Measurements from ENCODE around the gene BLCAP.

The BLCAP gene

DNA sequence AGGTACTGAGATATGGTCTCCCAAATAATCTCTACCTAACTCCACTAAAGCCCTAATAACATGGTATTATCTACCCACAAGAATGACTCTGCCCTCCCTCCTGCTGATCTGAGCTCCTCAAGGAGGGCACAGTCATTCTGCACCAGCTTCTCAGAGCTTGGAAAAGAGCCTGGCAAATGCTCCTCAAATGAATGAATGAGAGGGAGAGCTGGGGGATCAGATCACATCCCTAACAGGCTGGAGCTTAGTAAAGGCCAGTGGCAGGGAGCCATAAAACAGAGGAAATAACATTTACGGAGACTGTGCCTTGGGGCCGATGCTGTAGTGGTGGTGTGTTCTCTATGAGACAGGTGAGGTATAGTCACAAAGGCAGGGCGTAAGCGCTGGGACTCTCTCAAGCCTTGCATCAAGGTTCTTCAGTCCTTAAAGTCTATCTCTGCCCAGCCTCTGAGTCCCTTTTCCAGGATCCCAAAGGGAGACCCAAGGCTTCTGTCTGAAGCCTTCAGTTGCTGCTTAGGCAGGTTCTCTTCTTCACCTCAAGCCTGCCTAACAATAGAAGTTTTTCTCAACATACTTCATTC lies 13.8 kb downstream of the BLCAP start:
- H3K4me3 ChIP-seq (ENCODE audit: low read length in 2 of 2), result no peak overlapping the region
- no peak overlapping the region for H3K27ac ChIP-seq (ENCODE audit: low read length)
- H3K9ac ChIP-seq (ENCODE audit: low read length in 2 of 2), result no peak overlapping the region
- H3K4me1 ChIP-seq (ENCODE audit: control insufficient read depth, insufficient read depth, low read length), result peaks cover 39% of the 10 kb centered on the region
- H3K27me3 ChIP-seq (ENCODE audit: control insufficient read depth in 1 of 2, insufficient read depth in 2 of 2, low read length in 2 of 2), result no peaks in the 10 kb centered on the region
- H3K36me3 ChIP-seq (ENCODE audit: control insufficient read depth in 2 of 2, insufficient read depth in 2 of 2, low read length in 2 of 2), result peaks cover 30 to 43% of the 10 kb centered on the region in 2 donors
- no peaks in the 10 kb centered on the region for H3K9me3 ChIP-seq (ENCODE audit: control insufficient read depth in 2 of 2, low read length in 2 of 2)

DNA sequence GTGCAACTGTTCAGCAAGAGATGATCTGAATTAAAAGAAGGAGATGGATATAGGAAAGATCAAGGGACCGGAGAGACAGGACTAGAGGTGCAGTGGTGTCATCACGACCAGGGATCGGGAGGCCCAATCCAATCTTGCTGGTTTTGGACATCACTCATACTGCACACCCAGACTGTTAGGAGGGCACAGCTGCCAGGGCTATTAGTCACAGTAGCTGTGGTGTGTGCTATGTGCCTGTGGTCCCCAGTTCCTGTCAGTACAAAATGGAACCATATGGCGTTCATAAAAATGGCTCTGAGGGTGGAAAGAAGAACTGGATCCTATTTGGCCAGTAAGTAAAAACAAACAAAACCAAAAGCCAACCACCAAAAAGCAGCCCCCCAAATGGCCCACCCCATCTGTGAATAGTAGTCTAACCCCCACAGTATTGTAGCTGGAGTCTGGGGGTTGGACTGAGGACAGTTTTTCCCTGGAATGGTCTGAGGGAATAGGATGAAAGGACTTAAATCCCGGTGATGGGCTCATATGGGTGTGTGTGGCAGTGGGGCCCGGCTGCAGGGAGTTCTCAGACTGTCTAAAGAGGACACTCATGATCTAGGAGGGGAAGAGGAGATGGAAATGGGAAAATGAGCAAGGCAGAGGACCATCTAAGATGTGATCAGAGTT lies 15.9 kb downstream of the BLCAP start:
- peaks cover 22% of the 10 kb centered on the region for H3K4me1 ChIP-seq (ENCODE audit: control insufficient read depth, insufficient read depth, low read length)
- H3K36me3 ChIP-seq (ENCODE audit: control insufficient read depth in 2 of 2, insufficient read depth in 2 of 2, low read length in 2 of 2), result peaks cover 34 to 38% of the 10 kb centered on the region in 2 donors
- H3K27ac ChIP-seq (ENCODE audit: low read length), result no peak overlapping the region
- no peaks in the 10 kb centered on the region for H3K27me3 ChIP-seq (ENCODE audit: control insufficient read depth in 1 of 2, insufficient read depth in 2 of 2, low read length in 2 of 2)
- no peaks in the 10 kb centered on the region for H3K9me3 ChIP-seq (ENCODE audit: control insufficient read depth in 2 of 2, low read length in 2 of 2)
- H3K4me3 ChIP-seq (ENCODE audit: low read length in 2 of 2), result no peak overlapping the region
- H3K9ac ChIP-seq (ENCODE audit: low read length in 2 of 2), result no peak overlapping the region

DNA sequence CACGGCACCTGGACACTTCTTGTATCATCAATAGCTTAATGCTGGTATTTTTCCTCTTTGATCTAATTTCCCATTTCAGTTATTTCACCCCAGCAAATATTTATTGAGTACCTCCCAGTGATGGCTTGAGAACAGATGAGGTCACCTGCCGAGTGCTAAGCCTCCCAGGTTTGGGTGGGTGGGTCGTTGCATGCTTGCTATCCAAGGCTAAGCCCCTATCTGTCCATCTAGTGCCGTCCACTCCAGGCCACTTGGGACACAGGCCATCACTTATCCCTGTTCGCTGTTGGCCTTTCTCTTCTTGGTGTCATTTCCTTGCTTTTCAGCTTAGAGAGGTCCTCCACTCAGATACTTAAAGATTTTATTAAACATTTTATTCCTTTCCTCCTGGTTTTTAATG lies 17.4 kb downstream of the BLCAP start:
- Histone ChIP-seq H3K4me3 (ENCODE audit: low read length in 2 of 2) (no peak overlapping the region), H3K4me1 (ENCODE audit: control insufficient read depth, insufficient read depth, low read length) (peaks cover 10% of the 10 kb centered on the region), H3K27me3 (ENCODE audit: control insufficient read depth in 1 of 2, insufficient read depth in 2 of 2, low read length in 2 of 2) (no peaks in the 10 kb centered on the region), H3K27ac (ENCODE audit: low read length) (no peak overlapping the region), H3K36me3 (ENCODE audit: control insufficient read depth in 2 of 2, insufficient read depth in 2 of 2, low read length in 2 of 2) (peaks cover 34 to 35% of the 10 kb centered on the region in 2 donors), H3K9me3 (ENCODE audit: control insufficient read depth in 2 of 2, low read length in 2 of 2) (no peaks in the 10 kb centered on the region), H3K9ac (ENCODE audit: low read length in 2 of 2) (no peak overlapping the region)

DNA sequence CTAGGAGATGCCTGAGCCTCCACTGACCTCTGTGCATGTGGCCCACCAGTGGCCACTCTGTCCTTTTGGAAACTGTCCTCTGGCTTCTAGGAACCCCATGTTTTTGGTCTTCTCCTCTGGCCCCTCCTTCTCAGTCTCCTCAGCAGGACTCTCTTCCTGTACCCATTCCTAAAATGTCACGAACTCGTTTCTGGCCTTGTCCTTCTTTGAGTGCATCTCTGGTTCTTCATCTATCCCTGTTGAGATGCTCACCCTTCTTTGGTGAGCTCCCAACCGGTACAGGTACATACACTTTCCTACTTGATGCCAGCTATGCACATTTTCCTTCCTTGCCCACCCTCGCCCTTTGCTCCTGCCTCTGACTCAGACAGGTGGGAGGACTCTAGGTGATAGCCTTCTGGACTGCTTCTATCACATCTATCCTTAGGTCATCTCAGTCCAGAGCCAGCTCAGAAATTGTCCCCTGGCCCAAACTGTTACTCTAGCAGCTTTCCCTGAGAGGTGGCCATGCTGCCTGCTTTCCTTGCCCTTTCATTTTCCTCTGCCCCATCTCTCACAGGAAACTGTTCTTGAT lies 21.4 kb downstream of the BLCAP start:
- Histone ChIP-seq H3K4me1 (ENCODE audit: control insufficient read depth, insufficient read depth, low read length) (peaks cover 3% of the 10 kb centered on the region), H3K9me3 (ENCODE audit: control insufficient read depth in 2 of 2, low read length in 2 of 2) (no peaks in the 10 kb centered on the region), H3K36me3 (ENCODE audit: control insufficient read depth in 2 of 2, insufficient read depth in 2 of 2, low read length in 2 of 2) (peaks cover 7 to 17% of the 10 kb centered on the region in 2 donors), H3K27ac (ENCODE audit: low read length) (no peak overlapping the region), H3K27me3 (ENCODE audit: control insufficient read depth in 1 of 2, insufficient read depth in 2 of 2, low read length in 2 of 2) (no peaks in the 10 kb centered on the region), H3K9ac (ENCODE audit: low read length in 2 of 2) (no peak overlapping the region), H3K4me3 (ENCODE audit: low read length in 2 of 2) (no peak overlapping the region)

DNA sequence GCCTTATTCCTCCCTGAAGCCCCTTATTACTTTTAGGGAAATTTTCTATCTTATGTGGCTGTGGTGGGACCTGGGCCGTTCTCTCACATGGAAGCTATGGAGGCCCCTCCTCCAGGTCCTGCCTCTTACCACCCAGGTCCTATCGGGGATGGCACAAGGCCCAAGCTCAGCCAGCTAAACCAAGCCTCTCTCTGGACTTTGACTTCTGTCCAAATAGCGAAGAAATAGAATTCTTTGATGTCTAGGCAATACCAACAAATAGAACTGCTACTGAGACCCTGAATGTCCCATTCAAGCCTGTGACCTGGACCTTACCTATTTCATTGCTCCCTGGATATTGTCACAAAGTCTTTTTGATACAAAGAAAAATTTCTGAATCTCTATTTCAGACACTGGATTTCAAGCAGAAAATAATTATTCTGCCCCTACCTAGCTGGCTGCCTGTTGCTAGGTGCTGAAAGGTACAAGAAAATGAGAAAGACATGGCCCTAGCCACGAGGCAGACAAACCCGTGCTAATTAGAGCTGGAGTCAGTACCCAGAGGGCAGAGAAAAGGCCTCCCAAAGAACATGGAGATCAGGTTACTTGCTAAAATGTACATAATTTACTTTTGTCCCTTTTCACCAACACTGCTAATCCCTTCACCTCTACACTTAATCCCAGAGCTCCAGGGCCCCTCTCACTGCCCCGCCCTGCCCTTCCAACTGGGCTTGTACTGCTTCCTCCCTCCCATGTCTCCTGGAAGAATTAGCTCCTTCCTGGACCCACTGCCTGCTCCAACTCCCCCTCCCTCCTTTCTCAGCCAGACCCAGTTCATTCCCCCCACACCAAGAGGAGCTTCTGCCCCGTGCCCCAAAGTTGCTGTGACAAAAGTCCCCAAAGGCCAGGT lies 22.2 kb downstream of the BLCAP start:
- Histone ChIP-seq H3K27me3 (ENCODE audit: control insufficient read depth in 1 of 2, insufficient read depth in 2 of 2, low read length in 2 of 2) (no peaks in the 10 kb centered on the region), H3K27ac (ENCODE audit: low read length) (no peak overlapping the region), H3K4me1 (ENCODE audit: control insufficient read depth, insufficient read depth, low read length) (peaks cover 3% of the 10 kb centered on the region), H3K36me3 (ENCODE audit: control insufficient read depth in 2 of 2, insufficient read depth in 2 of 2, low read length in 2 of 2) (peaks cover 7 to 11% of the 10 kb centered on the region in 2 donors), H3K9ac (ENCODE audit: low read length in 2 of 2) (no peak overlapping the region), H3K9me3 (ENCODE audit: control insufficient read depth in 2 of 2, low read length in 2 of 2) (no peaks in the 10 kb centered on the region), H3K4me3 (ENCODE audit: low read length in 2 of 2) (no peak overlapping the region)

DNA sequence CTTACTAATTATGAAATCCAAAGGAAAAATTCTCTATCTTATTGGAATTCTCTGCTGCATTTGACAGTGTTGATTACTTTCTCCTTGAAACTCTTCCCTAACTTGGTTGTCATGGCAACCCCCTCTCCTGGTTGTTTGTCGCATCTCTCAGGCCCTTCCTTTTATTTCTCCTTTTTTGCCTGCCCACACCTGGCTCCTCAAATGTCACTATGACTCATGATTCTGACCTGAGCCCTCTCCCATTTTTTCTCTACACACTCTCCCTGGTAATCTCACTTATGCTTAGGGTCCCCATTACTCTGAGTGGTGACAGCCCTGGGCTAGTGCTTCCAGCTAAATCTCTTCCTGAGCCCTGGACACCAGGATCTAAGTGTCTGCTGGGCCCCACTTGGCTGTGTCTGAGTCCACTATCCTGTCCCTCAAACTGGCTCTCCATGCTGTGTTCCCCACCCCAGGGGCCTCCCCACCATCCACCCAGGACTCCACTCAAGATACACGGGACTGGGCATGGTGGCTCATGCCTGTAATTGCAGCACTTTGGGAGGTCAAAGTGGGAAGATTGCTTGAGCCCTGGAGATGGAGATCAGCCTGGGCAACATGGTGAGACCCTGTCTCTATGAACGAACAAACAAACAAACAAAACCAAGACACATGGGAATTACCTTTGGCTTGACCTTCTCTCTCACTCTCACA lies 23.1 kb downstream of the BLCAP start:
- Histone ChIP-seq H3K36me3 (ENCODE audit: control insufficient read depth in 2 of 2, insufficient read depth in 2 of 2, low read length in 2 of 2) (peaks cover 7 to 9% of the 10 kb centered on the region in 2 donors), H3K9me3 (ENCODE audit: control insufficient read depth in 2 of 2, low read length in 2 of 2) (no peaks in the 10 kb centered on the region), H3K27me3 (ENCODE audit: control insufficient read depth in 1 of 2, insufficient read depth in 2 of 2, low read length in 2 of 2) (no peaks in the 10 kb centered on the region), H3K4me3 (ENCODE audit: low read length in 2 of 2) (no peak overlapping the region), H3K9ac (ENCODE audit: low read length in 2 of 2) (no peak overlapping the region), H3K27ac (ENCODE audit: low read length) (no peak overlapping the region), H3K4me1 (ENCODE audit: control insufficient read depth, insufficient read depth, low read length) (peaks cover 3% of the 10 kb centered on the region)

DNA sequence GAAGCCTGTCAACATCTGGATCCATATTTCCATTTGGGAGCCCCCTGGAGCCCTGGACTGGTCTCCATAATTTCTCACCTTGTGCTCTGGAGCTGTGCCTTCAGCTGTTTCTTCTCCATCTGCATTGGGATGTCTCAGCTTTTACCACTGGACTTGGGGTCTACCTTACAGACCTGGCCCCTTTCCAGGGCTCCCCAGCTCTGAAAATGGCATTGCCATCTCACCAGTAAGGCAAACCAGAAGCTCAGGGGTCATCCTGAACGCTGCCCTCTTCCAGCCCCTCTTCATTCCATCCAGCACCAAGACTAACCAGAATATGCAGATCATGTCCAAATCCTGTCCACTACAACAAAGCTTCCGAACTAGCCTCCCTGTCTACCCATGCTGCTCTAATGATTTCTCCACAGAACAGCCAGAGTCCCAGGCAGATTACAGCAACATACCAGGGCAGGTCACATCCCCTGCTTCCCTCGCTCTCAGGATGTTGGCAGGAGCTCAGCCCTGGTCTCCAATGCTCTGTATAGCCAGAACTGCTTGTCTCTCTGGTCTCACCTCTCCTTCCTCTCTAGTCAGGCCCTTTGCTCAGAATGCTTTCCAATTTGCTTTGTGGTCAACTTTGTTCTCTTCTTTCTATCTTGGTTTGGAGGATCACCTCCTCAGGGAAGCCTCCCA lies 24.3 kb downstream of the BLCAP start:
- Histone ChIP-seq H3K27me3 (ENCODE audit: control insufficient read depth in 1 of 2, insufficient read depth in 2 of 2, low read length in 2 of 2) (no peaks in the 10 kb centered on the region), H3K4me1 (ENCODE audit: control insufficient read depth, insufficient read depth, low read length) (peaks cover 3% of the 10 kb centered on the region), H3K9me3 (ENCODE audit: control insufficient read depth in 2 of 2, low read length in 2 of 2) (no peaks in the 10 kb centered on the region), H3K9ac (ENCODE audit: low read length in 2 of 2) (no peak overlapping the region), H3K4me3 (ENCODE audit: low read length in 2 of 2) (no peak overlapping the region), H3K36me3 (ENCODE audit: control insufficient read depth in 2 of 2, insufficient read depth in 2 of 2, low read length in 2 of 2) (peaks cover 0 to 2% of the 10 kb centered on the region in 2 donors), H3K27ac (ENCODE audit: low read length) (no peak overlapping the region)

DNA sequence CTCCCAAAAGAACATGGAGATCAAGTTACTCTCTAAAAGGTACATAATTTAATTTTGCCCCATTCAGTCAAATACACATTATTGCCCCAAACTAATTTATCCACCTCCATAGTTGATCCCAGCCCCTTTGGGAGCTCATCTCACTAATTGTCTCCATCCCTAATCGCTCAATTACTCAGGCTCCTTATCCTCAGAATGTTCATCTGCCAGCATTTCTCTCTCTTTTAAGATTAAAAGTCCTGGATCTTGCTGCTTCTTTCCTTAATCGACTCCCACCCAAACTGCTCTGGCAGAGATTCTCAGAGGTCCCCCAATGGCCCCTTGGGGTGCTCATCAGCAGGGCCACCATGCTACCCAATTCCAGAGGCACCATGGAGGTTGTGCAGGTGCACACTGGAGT lies 25.0 kb downstream of the BLCAP start:
- Histone ChIP-seq H3K36me3 (ENCODE audit: control insufficient read depth in 2 of 2, insufficient read depth in 2 of 2, low read length in 2 of 2) (peaks cover 3 to 6% of the 10 kb centered on the region in 2 donors), H3K27me3 (ENCODE audit: control insufficient read depth in 1 of 2, insufficient read depth in 2 of 2, low read length in 2 of 2) (no peaks in the 10 kb centered on the region), H3K4me1 (ENCODE audit: control insufficient read depth, insufficient read depth, low read length) (peaks cover 3% of the 10 kb centered on the region), H3K27ac (ENCODE audit: low read length) (no peak overlapping the region), H3K4me3 (ENCODE audit: low read length in 2 of 2) (no peak overlapping the region), H3K9me3 (ENCODE audit: control insufficient read depth in 2 of 2, low read length in 2 of 2) (no peaks in the 10 kb centered on the region), H3K9ac (ENCODE audit: low read length in 2 of 2) (no peak overlapping the region)

DNA sequence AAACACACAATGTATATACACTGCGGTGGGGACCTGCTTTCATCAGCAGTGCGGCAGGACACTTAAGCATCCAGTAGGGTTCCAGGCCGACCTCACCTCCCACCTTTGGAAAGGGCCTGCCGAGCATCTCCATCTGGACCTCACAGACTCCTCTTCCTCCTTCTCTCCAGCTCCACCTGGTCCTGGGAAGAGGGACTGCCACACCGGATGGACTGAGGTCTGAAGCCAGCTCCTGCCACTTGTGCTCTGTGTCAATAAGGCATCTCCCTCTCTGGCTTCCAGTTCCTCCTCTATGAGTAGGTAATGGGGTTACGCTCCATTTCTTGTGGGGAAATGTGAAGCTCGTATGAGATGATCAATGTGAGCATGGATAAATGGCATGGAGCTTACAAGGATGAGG lies 25.7 kb downstream of the BLCAP start:
- Histone ChIP-seq H3K27ac (ENCODE audit: low read length) (no peak overlapping the region), H3K9me3 (ENCODE audit: control insufficient read depth in 2 of 2, low read length in 2 of 2) (no peaks in the 10 kb centered on the region), H3K9ac (ENCODE audit: low read length in 2 of 2) (no peak overlapping the region), H3K4me3 (ENCODE audit: low read length in 2 of 2) (no peak overlapping the region), H3K27me3 (ENCODE audit: control insufficient read depth in 1 of 2, insufficient read depth in 2 of 2, low read length in 2 of 2) (no peaks in the 10 kb centered on the region), H3K36me3 (ENCODE audit: control insufficient read depth in 2 of 2, insufficient read depth in 2 of 2, low read length in 2 of 2) (peaks cover 3 to 6% of the 10 kb centered on the region in 2 donors), H3K4me1 (ENCODE audit: control insufficient read depth, insufficient read depth, low read length) (peaks cover 3% of the 10 kb centered on the region)

DNA sequence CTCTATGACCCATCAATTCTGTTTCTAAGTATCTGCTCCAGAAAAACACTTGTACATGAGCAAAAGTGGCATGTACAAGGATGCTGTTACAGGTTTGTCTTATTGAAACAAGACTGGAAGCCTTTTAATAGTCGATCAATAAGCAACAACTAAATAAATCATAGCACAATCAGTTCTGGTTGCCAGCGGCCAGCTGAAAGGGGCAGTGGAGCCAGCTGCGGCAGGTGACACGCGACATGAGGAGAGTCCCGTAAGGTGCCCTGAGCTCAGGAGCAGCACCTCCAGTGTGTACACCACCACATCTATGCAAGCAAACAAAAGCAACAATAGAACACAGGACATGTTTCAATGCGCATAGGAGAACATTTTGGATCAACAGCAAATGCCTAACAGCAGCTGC lies 27.4 kb downstream of the BLCAP start:
- H3K9ac ChIP-seq (ENCODE audit: low read length in 2 of 2), result no peak overlapping the region
- H3K4me3 ChIP-seq (ENCODE audit: low read length in 2 of 2), result no peak overlapping the region
- no peak overlapping the region for H3K27ac ChIP-seq (ENCODE audit: low read length)
- H3K4me1 ChIP-seq (ENCODE audit: control insufficient read depth, insufficient read depth, low read length), result no peaks in the 10 kb centered on the region
- H3K27me3 ChIP-seq (ENCODE audit: control insufficient read depth in 1 of 2, insufficient read depth in 2 of 2, low read length in 2 of 2), result no peaks in the 10 kb centered on the region
- H3K36me3 ChIP-seq (ENCODE audit: control insufficient read depth in 2 of 2, insufficient read depth in 2 of 2, low read length in 2 of 2), result peaks cover 5 to 11% of the 10 kb centered on the region in 2 donors
- H3K9me3 ChIP-seq (ENCODE audit: control insufficient read depth in 2 of 2, low read length in 2 of 2), result no peaks in the 10 kb centered on the region

Data from stomach smooth muscle (tissue), 2 donors.